Fibroblast of mammary gland (primary cell): ENCODE measurements around the gene SLC6A8.

Experiments
- DNase-seq: peaks from one replicate; pipeline ENCODE4 v3.0.0-alpha.2; 2010; ENCODE audit warnings: low read depth
- H3K4me3 ChIP-seq: 2 replicates; pipeline ENCODE4 v1.5.1; 2011; ENCODE audit warnings: low read depth, mild to moderate bottlenecking, low read length, moderate library complexity; ENCODE audit not compliant: control insufficient read depth
- CTCF ChIP-seq: conservative IDR thresholded peaks from 2 replicates; pipeline ENCODE4 v1.5.1; 2011; ENCODE audit warnings: low read depth, low read length, inconsistent platforms; ENCODE audit not compliant: control insufficient read depth, insufficient read depth

SLC6A8 gene

GRCh38 chrX:153657161-153657560, 30.6 kb upstream of the SLC6A8 start:
- H3K4me3 ChIP-seq = no peak overlapping the region
- no peak for DNase-seq
- TF ChIP-seq CTCF = no peak

- TF ChIP-seq CTCF = no peak
- H3K4me3 ChIP-seq = no peak overlapping the region
- DNase-seq = no peak
Observed at GRCh38 chrX:153659268-153659667, 28.5 kb upstream of the SLC6A8 start.

DNA sequence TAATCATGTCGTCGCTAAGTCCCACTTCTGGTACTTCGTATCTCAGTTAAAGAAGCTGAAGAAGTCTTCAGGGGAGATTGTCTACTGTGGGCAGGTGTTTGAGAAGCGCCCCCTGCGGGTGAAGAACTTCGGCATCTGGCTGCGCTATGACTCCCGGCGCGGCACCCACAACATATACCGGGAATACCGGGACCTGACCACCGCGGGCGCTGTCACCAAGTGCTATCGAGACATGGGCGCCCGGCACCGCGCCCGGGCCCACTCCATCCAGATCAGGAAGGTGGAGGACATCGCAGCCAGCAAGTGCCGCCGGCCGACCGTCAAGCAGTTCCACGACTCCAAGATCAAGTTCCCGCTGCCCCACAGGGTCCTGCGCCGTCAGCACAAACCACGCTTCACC, 25.5 kb upstream of the SLC6A8 start:
- peak; percentile 27 for TF ChIP-seq CTCF
- no peak overlapping the region for H3K4me3 ChIP-seq
- peak; percentile 22 for DNase-seq

GRCh38 chrX:153665726-153666306, 21.9 kb upstream of the SLC6A8 start:
- TF ChIP-seq CTCF = no peak
- H3K4me3 ChIP-seq = no peak overlapping the region
- DNase-seq = no peak

- no peak for TF ChIP-seq CTCF
- no peak for DNase-seq
- no peak overlapping the region for H3K4me3 ChIP-seq
Observed at GRCh38 chrX:153667281-153667955, 20.3 kb upstream of the SLC6A8 start.

DNA sequence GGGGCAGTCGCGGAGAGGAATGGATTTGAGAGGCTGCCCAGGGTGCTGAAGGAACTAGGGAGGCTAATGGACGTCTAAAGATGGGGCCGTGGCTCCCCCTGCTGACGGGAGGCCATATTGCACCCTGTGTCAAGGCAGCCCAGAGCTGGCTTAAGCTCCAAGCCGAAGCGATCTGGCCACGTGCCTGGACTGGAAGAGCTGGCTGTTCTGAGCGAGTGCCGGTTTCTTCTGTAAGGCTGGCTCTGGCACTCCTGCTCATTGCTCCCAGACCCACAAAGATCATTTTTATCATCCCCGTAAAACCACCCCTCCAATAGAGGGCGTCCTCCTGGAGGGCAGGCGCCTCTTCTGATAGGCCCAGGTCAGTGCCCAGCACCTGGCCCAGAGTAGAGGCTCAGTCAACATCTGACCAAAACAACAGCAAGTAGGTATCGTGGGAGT, 19.8 kb upstream of the SLC6A8 start:
- H3K4me3 ChIP-seq = no peak overlapping the region
- peak; percentile 67 for TF ChIP-seq CTCF
- DNase-seq = peak; percentile 71
